ENCODE results near the gene BAZ2B. TPM values are rescaled to one million over a fixed set of nuclear protein-coding genes. Genes with fewer than 3 reads are reported as not detected.

BAZ2B gene
- total RNA-seq, 1 experiment from 2014 or later = 19.9 TPM

DNA sequence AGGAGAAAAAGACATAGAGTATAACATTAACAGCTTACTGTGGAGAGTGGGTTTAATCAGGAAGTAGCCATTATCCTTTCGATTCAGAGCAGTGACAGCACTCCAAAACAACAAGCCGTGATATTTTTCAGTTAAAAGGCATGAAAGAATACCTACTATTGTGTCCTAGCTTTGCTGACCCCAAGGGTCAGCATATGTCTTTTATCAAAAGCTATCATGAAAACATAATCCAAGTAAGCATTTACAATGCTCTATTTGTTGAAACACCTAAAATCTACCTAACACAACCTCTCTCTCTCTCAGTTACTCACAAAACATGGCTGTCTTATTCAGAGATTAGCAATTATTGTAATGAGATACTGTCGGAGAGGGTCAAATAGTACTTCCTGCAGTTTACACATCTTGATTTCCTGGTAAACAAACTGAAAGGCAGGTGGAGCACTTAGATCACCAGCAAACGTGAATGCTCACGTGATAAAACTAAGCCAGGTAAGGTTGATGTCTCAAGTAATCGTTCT, 100.0 kb downstream of the BAZ2B start:
- H4K20me1 ChIP-seq (ENCODE audit: insufficient read depth) = no peaks in the 10 kb centered on the region
- TSS peak; percentile 68 for BruUV-seq (replicated peaks)
- DNase-seq (ENCODE audit: low read depth, low spot score) = peak; percentile 78
- H3K9me3 ChIP-seq (ENCODE audit: control insufficient read depth in 1 of 2, insufficient read depth in 1 of 2, low read depth in 1 of 2, low read length in 2 of 2) = no peaks in the 10 kb centered on the region
- H3K4me3 ChIP-seq (replicated peaks in 1 of 2; ENCODE audit: low read depth in 1 of 2, low read length in 2 of 2) = peak overlapping the region; percentile 54 to 67
- ATAC-seq = peak; percentile 98
- H3K27me3 ChIP-seq (ENCODE audit: insufficient read depth, low read length) = no peaks in the 10 kb centered on the region
- intact Hi-C loops (cut with micrococcal nuclease) = loop anchor here (5.0 kb wide), 1 partner anchor 196 kb away; the partner anchor contains the start of gene MARCHF7
- peak overlapping the region; percentile 40; the same call in 1 of the 2 replicates for H3K27ac ChIP-seq (ENCODE audit: low read depth, low read length)
- CTCF ChIA-PET = no interaction called here
- H2AFZ ChIP-seq (ENCODE audit: low read depth, low read length, poor library complexity, severe bottlenecking) = peak overlapping the region; percentile 79
- peak overlapping the region; percentile 84 for H3K4me2 ChIP-seq (ENCODE audit: low read length)
- peak overlapping the region; percentile 67 for H3K9ac ChIP-seq (ENCODE audit: low read length)
- 0 out of 2 replicates have a peak, but pooled peaks cover 2% of the 10 kb centered on the region for H3K79me2 ChIP-seq (ENCODE audit: insufficient read depth, low read length)
- H3K36me3 ChIP-seq (ENCODE audit: control insufficient read depth in 1 of 2, insufficient read depth in 2 of 2, low read length in 2 of 2) = no peaks in the 10 kb centered on the region
- H3K9me2 ChIP-seq (ENCODE audit: insufficient read depth) = no peaks in the 10 kb centered on the region
- RAD21 ChIA-PET (ENCODE audit: low non-redundant PET in 1 of 2, low total read pairs in 2 of 2, uncharacterized antibody in 2 of 2, unreplicated experiment in 2 of 2) = no interaction called here
- POLR2A ChIA-PET = no interaction called here
- H3K4me1 ChIP-seq (ENCODE audit: control insufficient read depth in 1 of 2, insufficient read depth in 2 of 2, low read length in 2 of 2) = peaks cover 7 to 8% of the 10 kb centered on the region in 2 experiments; a peak in 3 of 4 replicates
- TF ChIP-seq JUND (IDR thresholded peaks at IDR 0.05) (peak; percentile 47), ELF1 (IDR thresholded peaks at IDR 0.05; ENCODE audit: borderline replicate concordance, low read depth) (peak; percentile 50), SRF (IDR thresholded peaks at IDR 0.05; ENCODE audit: low read depth) (peak; percentile 35; the same call in 1 of the 2 replicates), ZFX (IDR thresholded peaks at IDR 0.05) (no peak), FOSL1 (IDR thresholded peaks at IDR 0.05; ENCODE audit: low read depth) (peak; percentile 28; the same call in 1 of the 2 replicates), POLR2A (IDR thresholded peaks at IDR 0.05; ENCODE audit: borderline replicate concordance, extremely low read depth, insufficient read depth, insufficient read length) (peak; percentile 28), YY1 (IDR thresholded peaks at IDR 0.05; ENCODE audit: extremely low read depth, insufficient replicate concordance, low read depth, low read length) (peak; percentile 89), RAD21 (IDR thresholded peaks at IDR 0.05; ENCODE audit: low read depth) (peak; percentile 78), TCF7L2 (IDR thresholded peaks at IDR 0.05; ENCODE audit: borderline replicate concordance, extremely low read depth, insufficient read depth, insufficient read length) (no peak), ZNF274 (IDR thresholded peaks at IDR 0.05; ENCODE audit: low read depth, low read length) (no peak), SP1 (IDR thresholded peaks at IDR 0.05; ENCODE audit: low read depth) (peak; percentile 43; the same call in 1 of the 2 replicates), EZH2phosphoT487 (IDR thresholded peaks at IDR 0.05; ENCODE audit: borderline replicate concordance) (no peak), CEBPB (IDR thresholded peaks at IDR 0.05; ENCODE audit: low read depth) (peak; percentile 54), SIN3A (IDR thresholded peaks at IDR 0.05; ENCODE audit: low read depth) (peak; percentile 81), POLR2AphosphoS5 (IDR thresholded peaks at IDR 0.05; ENCODE audit: low read depth, low read length) (peak; percentile 79), CBX3 (IDR thresholded peaks at IDR 0.05; ENCODE audit: low read depth) (peak; percentile 86)
- TF ChIP-seq, protein P1, sequence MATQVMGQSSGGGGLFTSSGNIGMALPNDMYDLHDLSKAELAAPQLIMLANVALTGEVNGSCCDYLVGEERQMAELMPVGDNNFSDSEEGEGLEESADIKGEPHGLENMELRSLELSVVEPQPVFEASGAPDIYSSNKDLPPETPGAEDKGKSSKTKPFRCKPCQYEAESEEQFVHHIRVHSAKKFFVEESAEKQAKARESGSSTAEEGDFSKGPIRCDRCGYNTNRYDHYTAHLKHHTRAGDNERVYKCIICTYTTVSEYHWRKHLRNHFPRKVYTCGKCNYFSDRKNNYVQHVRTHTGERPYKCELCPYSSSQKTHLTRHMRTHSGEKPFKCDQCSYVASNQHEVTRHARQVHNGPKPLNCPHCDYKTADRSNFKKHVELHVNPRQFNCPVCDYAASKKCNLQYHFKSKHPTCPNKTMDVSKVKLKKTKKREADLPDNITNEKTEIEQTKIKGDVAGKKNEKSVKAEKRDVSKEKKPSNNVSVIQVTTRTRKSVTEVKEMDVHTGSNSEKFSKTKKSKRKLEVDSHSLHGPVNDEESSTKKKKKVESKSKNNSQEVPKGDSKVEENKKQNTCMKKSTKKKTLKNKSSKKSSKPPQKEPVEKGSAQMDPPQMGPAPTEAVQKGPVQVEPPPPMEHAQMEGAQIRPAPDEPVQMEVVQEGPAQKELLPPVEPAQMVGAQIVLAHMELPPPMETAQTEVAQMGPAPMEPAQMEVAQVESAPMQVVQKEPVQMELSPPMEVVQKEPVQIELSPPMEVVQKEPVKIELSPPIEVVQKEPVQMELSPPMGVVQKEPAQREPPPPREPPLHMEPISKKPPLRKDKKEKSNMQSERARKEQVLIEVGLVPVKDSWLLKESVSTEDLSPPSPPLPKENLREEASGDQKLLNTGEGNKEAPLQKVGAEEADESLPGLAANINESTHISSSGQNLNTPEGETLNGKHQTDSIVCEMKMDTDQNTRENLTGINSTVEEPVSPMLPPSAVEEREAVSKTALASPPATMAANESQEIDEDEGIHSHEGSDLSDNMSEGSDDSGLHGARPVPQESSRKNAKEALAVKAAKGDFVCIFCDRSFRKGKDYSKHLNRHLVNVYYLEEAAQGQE (IDR thresholded peaks at IDR 0.05; ENCODE audit: low read depth) = no peak
- TF ChIP-seq, protein P2, sequence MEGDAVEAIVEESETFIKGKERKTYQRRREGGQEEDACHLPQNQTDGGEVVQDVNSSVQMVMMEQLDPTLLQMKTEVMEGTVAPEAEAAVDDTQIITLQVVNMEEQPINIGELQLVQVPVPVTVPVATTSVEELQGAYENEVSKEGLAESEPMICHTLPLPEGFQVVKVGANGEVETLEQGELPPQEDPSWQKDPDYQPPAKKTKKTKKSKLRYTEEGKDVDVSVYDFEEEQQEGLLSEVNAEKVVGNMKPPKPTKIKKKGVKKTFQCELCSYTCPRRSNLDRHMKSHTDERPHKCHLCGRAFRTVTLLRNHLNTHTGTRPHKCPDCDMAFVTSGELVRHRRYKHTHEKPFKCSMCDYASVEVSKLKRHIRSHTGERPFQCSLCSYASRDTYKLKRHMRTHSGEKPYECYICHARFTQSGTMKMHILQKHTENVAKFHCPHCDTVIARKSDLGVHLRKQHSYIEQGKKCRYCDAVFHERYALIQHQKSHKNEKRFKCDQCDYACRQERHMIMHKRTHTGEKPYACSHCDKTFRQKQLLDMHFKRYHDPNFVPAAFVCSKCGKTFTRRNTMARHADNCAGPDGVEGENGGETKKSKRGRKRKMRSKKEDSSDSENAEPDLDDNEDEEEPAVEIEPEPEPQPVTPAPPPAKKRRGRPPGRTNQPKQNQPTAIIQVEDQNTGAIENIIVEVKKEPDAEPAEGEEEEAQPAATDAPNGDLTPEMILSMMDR (IDR thresholded peaks at IDR 0.05 in 2 of 3, conservative IDR thresholded peaks at IDR 0.05 in 1 of 3; ENCODE audit: borderline replicate concordance in 1 of 3, insufficient read depth in 1 of 3, low read depth in 2 of 3, low read length in 2 of 3) = peak in 1 of 3 experiments; percentile 36; a peak in 2 of 6 replicates
- TF ChIP-seq, protein P3, sequence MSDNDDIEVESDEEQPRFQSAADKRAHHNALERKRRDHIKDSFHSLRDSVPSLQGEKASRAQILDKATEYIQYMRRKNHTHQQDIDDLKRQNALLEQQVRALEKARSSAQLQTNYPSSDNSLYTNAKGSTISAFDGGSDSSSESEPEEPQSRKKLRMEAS (IDR thresholded peaks at IDR 0.05) = peak; percentile 85
- TF ChIP-seq, protein P4, sequence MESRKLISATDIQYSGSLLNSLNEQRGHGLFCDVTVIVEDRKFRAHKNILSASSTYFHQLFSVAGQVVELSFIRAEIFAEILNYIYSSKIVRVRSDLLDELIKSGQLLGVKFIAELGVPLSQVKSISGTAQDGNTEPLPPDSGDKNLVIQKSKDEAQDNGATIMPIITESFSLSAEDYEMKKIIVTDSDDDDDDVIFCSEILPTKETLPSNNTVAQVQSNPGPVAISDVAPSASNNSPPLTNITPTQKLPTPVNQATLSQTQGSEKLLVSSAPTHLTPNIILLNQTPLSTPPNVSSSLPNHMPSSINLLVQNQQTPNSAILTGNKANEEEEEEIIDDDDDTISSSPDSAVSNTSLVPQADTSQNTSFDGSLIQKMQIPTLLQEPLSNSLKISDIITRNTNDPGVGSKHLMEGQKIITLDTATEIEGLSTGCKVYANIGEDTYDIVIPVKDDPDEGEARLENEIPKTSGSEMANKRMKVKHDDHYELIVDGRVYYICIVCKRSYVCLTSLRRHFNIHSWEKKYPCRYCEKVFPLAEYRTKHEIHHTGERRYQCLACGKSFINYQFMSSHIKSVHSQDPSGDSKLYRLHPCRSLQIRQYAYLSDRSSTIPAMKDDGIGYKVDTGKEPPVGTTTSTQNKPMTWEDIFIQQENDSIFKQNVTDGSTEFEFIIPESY (IDR thresholded peaks at IDR 0.05; ENCODE audit: extremely low read depth, insufficient replicate concordance, low read length) = peak; percentile 47
